K562 (cell line): ENCODE results near the gene ZNF174. TPM values are rescaled to one million over a fixed set of nuclear protein-coding genes. Genes with fewer than 3 reads are reported as not detected.

ENCODE experiments used
- DPF2 ChIP-seq: fragments of 450-650 bp; IDR thresholded peaks from 2 replicates; pipeline ENCODE4 v1.6.1; 2016
- ELF4 ChIP-seq: fragments of 450-650 bp; formaldehyde crosslinking; IDR thresholded peaks from 2 replicates; pipeline ENCODE4 v1.4.0; 2022; ENCODE audit warnings: missing genetic modification characterization
- FOSL1 ChIP-seq: fragments of 200-800 bp; sonication (Bioruptor generic); conservative IDR thresholded peaks from 2 replicates; pipeline ENCODE4 v1.6.1; 2016; ENCODE audit warnings: missing genetic modification characterization, missing compliant biosample characterization
- GABPB2 ChIP-seq: fragments of 250-450 bp; sonication (Bioruptor Pico); conservative IDR thresholded peaks from 2 replicates; pipeline ENCODE4 v1.5.1; 2021; ENCODE audit warnings: mild to moderate bottlenecking
- HDAC2 ChIP-seq: fragments of 450-650 bp; IDR thresholded peaks from 2 replicates; pipeline ENCODE4 v1.6.1; 2016; ENCODE audit warnings: mild to moderate bottlenecking
- KAT2B ChIP-seq: IDR thresholded peaks from one replicate; pipeline ENCODE4 v1.6.1; 2012; ENCODE audit warnings: low read depth, mild to moderate bottlenecking, control low read depth, inconsistent platforms, low read length, moderate library complexity
- LEF1 ChIP-seq: fragments of 450-650 bp; IDR thresholded peaks from 2 replicates; pipeline ENCODE4 v1.6.1; 2016; ENCODE audit warnings: mild to moderate bottlenecking
- MGA ChIP-seq: fragments of 450-650 bp; IDR thresholded peaks from 2 replicates; pipeline ENCODE4 v1.6.1; 2016; ENCODE audit warnings: mild to moderate bottlenecking, moderate library complexity
- MNT ChIP-seq, 2 experiments: fragments of 450-650 bp; conservative IDR thresholded peaks; 2 replicates each; pipeline ENCODE4 v1.6.1; 2017; ENCODE audit warnings: mild to moderate bottlenecking in 2 of 2, moderate library complexity in 2 of 2
- NBN ChIP-seq: fragments of 450-650 bp; IDR thresholded peaks from 2 replicates; pipeline ENCODE4 v1.6.1; 2016; ENCODE audit warnings: low read depth, mild to moderate bottlenecking
- PRPF4 ChIP-seq: fragments of 200-400 bp; formaldehyde crosslinking; IDR thresholded peaks from one replicate; pipeline ENCODE4 v1.6.1; 2017; ENCODE audit warnings: low read length, low read depth, mild to moderate bottlenecking; ENCODE audit not compliant: insufficient read depth, poor library complexity, severe bottlenecking
- RFX1 ChIP-seq: fragments of 450-650 bp; IDR thresholded peaks from 2 replicates; pipeline ENCODE4 v1.6.1; 2016; ENCODE audit warnings: mild to moderate bottlenecking, moderate library complexity
- STAG1 ChIP-seq: sonication (generic); formaldehyde crosslinking; IDR thresholded peaks from 2 replicates; pipeline ENCODE4 v1.5.0; 2020; ENCODE audit warnings: missing genetic modification reagents, borderline replicate concordance
- TAL1 ChIP-seq: fragments of 450-650 bp; IDR thresholded peaks from 2 replicates; pipeline ENCODE4 v1.6.1; 2016; ENCODE audit warnings: mild to moderate bottlenecking
- ZBTB2 ChIP-seq: fragments of 450-650 bp; IDR thresholded peaks from 2 replicates; pipeline ENCODE4 v1.6.1; 2016; ENCODE audit warnings: antibody characterized with exemption
- ZNF174 ChIP-seq: fragments of 250-450 bp; sonication (Bioruptor Pico); IDR thresholded peaks from 2 replicates; pipeline ENCODE4 v1.4.0; 2020; ENCODE audit warnings: mild to moderate bottlenecking
- ZNF316 ChIP-seq: fragments of 450-650 bp; IDR thresholded peaks from 2 replicates; pipeline ENCODE4 v1.6.1; 2016
- polyA plus RNA-seq, 8 experiments: library from polyadenylated mRNA; depleted of rRNA in 4 of 8; stranded (reverse) in 5 of 8; unstranded in 3 of 8; fragments of >200 nt; fragmentation: Nextera tagmentation in 2 of 8; fragmentation: Illumina TruSeq in 1 of 8; extraction: Ambion mirVana in 2 of 8; extraction: Trizol in 1 of 8; gene quantifications; 2 replicates each; pipeline versions ENCODE4 v1.2.1 to v1.2.3, GENCODE V29; 2011 to 2014; ENCODE audit warnings: inconsistent platforms in 1 of 8, missing spikeins in 1 of 8
- total RNA-seq, 7 experiments: library from RNA; depleted of rRNA in 6 of 7; stranded (reverse); fragments of >200 nt in 6 of 7; fragmentation: Illumina TruSeq in 2 of 7; extraction: Trizol in 2 of 7; gene quantifications; 2 replicates each; pipeline versions ENCODE4 v1.2.1 to v1.2.3, GENCODE V29; 2011 to 2021; ENCODE audit warnings: low replicate concordance in 1 of 7

ZNF174 gene
- total and polyA plus RNA-seq, 9 of the 15 experiments (the other 6 are each of a cell fraction or from before 2014, with no cell fraction given), result 5.1 to 19.1 (median 12.5) TPM

DNA sequence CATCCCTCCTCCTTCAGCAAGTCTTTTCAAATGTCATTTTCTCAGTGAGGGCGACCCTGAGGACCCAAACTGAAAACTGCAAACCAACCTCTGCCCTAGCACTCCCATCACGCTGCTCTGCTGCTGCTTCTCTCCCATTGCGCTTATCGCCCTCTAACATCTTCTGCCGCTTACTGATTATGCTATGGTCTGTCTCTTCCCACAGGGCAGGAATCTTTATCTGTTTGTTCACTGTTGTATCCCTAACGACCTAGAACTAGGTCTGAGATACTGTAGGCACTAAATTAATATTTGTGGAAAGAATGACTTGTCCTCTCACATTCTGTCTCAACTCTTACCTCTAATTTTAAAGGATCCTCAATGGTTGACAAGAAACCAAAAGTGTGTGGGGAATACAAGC is 12.7 kb upstream of the ZNF174 start (continued):
- TF ChIP-seq RFX1, result peak; percentile 68
- peak; percentile 82 for TF ChIP-seq FOSL1 (tag)
- 0 out of 2 replicates have a peak, but pooled peaks have one; percentile 23 for TF ChIP-seq ZBTB2
- TF ChIP-seq TAL1, result peak; percentile 92
- no peak for TF ChIP-seq PRPF4
- no peak for TF ChIP-seq ZNF174 (CRISPR knock-in tag)
- TF ChIP-seq ELF4 (CRISPR knock-in tag), result no peak
- TF ChIP-seq ZNF316, result no peak
- TF ChIP-seq GABPB2 (CRISPR knock-in tag), result no peak
- TF ChIP-seq MNT (conservative IDR thresholded peaks at IDR 0.05), result 0 out of 4 replicates have a peak, but pooled peaks of 1 of the 2 experiments have one; percentile 6
- TF ChIP-seq STAG1 (CRISPR knock-in tag), result no peak
- peak; percentile 87 for TF ChIP-seq LEF1
- TF ChIP-seq HDAC2, result peak; percentile 70
- TF ChIP-seq DPF2, result peak; percentile 95
- TF ChIP-seq MGA, result peak; percentile 28; the same call in 1 of the 2 replicates
- TF ChIP-seq KAT2B, result no peak
- TF ChIP-seq NBN, result peak; percentile 49; the same call in 1 of the 2 replicates
